ENCODE data around the gene LNP1. TPM values are rescaled to one million over a fixed set of nuclear protein-coding genes. Genes with fewer than 3 reads are reported as not detected.

The LNP1 gene
- total RNA-seq, 4 donors from 2014 or later, result 1.8 to 3.7 (median 2.4) TPM

DNA sequence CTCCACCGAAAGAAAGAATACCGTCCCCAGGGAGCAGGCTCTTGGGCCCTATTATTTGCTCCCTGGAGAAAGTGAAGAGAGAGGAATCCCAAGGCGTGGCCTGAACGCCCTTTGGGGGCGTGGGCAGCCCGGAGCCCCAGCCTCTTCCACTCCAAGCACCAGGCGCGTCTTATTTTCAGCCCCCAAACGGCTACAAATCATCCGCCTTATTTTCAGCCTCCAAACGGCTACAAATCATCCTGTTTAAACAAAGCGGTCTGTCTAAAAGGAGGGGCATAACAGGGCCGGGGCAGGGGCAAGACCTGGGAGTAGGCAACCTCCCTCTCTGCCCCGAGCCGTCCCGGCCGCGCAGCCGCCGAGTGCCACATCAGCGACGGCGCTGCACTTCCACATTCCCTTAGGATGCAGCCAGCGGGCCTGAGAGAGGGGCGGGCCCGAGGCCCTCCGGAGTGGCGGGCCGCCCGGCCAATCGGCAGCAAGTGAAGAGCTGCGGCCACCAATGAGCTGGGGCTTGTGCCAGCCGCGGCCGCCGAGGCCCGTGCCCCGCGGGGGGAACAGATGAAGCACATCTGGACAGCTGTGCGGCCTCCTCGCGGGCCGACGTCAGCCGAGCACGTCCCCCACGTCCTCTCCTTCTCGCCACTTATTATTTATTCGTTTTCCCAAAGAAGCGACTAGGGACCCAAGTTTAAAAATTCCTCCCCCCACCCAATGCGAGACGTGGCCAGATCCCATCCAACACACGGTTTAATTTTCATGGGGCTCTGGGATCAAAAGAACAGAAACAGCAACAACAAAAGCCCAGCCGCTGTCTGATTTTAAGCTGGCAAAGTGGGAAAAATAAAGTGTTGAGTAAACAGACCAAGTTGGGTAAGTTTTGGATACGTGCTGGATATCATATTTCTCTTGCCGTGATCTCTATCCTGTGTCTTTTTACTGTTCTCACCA is 91.0 kb downstream of the LNP1 start, which contains the start of gene TMEM45A:
Gene TMEM45A, plus strand, starts transcription at position 561 of the 948 bp plus-strand sequence. CDS start 62,593 bp downstream, outside the sequence.
- Histone ChIP-seq H3K4me3 (peak within 1 kb of the TSS; percentile 59 to 78 (median 64)), H3K36me3 (no peaks in the 10 kb centered on the region), H3K27ac (replicated peaks in 1 of 4) (peak within 1 kb of the TSS; percentile 77 to 89 (median 88)), H3K9me3 (no peaks in the 10 kb centered on the region), H3K4me1 (peaks cover 5 to 16% (median 13%) of the 10 kb centered on the region in 4 donors), H3K27me3 (no peaks in the 10 kb centered on the region)
- peak; percentile 98 for DNase-seq (ENCODE audit: extremely low spot score)
- intact Hi-C loops (cut with DNase I), result loop anchor here (10.0 kb wide), 1 partner anchor 658 kb away; no protein-coding TSS in a partner anchor
- TF ChIP-seq, protein P1, sequence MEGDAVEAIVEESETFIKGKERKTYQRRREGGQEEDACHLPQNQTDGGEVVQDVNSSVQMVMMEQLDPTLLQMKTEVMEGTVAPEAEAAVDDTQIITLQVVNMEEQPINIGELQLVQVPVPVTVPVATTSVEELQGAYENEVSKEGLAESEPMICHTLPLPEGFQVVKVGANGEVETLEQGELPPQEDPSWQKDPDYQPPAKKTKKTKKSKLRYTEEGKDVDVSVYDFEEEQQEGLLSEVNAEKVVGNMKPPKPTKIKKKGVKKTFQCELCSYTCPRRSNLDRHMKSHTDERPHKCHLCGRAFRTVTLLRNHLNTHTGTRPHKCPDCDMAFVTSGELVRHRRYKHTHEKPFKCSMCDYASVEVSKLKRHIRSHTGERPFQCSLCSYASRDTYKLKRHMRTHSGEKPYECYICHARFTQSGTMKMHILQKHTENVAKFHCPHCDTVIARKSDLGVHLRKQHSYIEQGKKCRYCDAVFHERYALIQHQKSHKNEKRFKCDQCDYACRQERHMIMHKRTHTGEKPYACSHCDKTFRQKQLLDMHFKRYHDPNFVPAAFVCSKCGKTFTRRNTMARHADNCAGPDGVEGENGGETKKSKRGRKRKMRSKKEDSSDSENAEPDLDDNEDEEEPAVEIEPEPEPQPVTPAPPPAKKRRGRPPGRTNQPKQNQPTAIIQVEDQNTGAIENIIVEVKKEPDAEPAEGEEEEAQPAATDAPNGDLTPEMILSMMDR (IDR thresholded peaks at IDR 0.05), result peak in 1 of 3 experiments; percentile 12
- TF ChIP-seq POLR2A (IDR thresholded peaks at IDR 0.05; ENCODE audit: low read depth), result no peak
- no peak for TF ChIP-seq EP300 (IDR thresholded peaks at IDR 0.05)
- TF ChIP-seq POLR2AphosphoS5 (IDR thresholded peaks at IDR 0.05), result peak; percentile 86 to 87
- WGBS, result 1% methylated on average over 52 of the region's 56 CpGs

DNA sequence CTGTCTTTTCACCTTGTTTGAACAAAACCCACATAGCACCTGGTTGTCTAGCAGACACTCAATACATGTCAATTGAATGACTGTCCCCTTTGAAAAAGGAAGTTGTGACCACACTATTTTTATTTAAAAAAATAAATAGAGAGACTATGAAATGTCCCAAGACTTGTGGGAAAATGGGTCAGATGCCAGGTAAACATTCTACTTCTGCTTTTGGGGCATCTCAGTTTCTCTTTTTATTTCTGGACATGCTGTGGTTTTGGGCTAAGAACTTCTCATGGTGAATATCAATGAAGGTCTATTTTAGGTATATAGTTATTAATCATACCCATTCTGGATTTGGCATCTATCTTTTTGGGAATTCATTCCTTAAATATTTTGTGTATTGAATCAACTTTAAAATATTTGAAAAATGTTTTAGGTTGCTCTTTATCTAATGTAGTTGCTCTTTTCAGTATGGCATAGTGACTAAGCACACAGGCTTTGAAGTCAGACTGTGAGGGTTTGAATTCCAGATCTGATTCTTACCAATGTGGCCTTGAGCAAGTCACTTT is 95.4 kb downstream of the LNP1 start:
- TF ChIP-seq POLR2AphosphoS5 (IDR thresholded peaks at IDR 0.05) (no peak), EP300 (IDR thresholded peaks at IDR 0.05) (no peak), POLR2A (IDR thresholded peaks at IDR 0.05; ENCODE audit: low read depth) (no peak)
- TF ChIP-seq, protein P1 (IDR thresholded peaks at IDR 0.05), result no peak
- H3K27ac ChIP-seq (replicated peaks in 1 of 4), result no peak overlapping the region
- no peaks in the 10 kb centered on the region for H3K9me3 ChIP-seq
- no peaks in the 10 kb centered on the region for H3K27me3 ChIP-seq
- no peaks in the 10 kb centered on the region for H3K36me3 ChIP-seq
- no peak overlapping the region for H3K4me3 ChIP-seq
- H3K4me1 ChIP-seq, result peaks cover 2 to 10% (median 8%) of the 10 kb centered on the region in 4 donors
- DNase-seq (ENCODE audit: extremely low spot score), result no peak
- intact Hi-C loops (cut with DNase I), result loop anchor here (10.0 kb wide), 1 partner anchor 662 kb away; no protein-coding TSS in a partner anchor

DNA sequence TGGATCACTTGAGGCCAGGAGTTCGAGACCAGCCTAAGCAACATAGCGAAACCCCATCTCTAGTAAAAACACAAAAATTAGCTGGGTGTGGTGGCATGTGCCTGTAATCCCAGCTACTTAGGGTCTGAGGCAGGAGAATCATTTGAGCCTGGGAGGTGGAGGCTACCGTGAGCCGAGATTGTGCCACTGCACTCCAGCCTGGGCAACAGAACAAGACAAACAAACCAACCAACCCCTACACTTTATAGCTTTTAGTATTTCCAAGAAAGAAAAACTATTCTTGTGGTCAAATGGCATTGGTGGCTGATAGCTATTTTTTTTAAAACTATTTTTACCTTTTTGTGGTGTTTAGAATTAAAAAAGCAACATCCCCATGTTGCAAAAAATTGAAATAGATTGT is 98.3 kb downstream of the LNP1 start:
- Histone ChIP-seq H3K36me3 (no peaks in the 10 kb centered on the region), H3K4me3 (no peak overlapping the region), H3K27ac (replicated peaks in 1 of 4) (no peak overlapping the region), H3K9me3 (no peaks in the 10 kb centered on the region), H3K27me3 (no peaks in the 10 kb centered on the region), H3K4me1 (no peaks in the 10 kb centered on the region)
- DNase-seq (ENCODE audit: extremely low spot score), result peak; percentile 31
- TF ChIP-seq EP300 (IDR thresholded peaks at IDR 0.05), result no peak
- no peak for TF ChIP-seq POLR2A (IDR thresholded peaks at IDR 0.05; ENCODE audit: low read depth)
- TF ChIP-seq POLR2AphosphoS5 (IDR thresholded peaks at IDR 0.05), result no peak
- TF ChIP-seq, protein P1 (IDR thresholded peaks at IDR 0.05), result no peak
- WGBS, result 100% methylated on average over 4 of the region's 4 CpGs
- intact Hi-C loops (cut with DNase I), result loop anchor here (10.0 kb wide), 1 partner anchor 665 kb away; no protein-coding TSS in a partner anchor

DNA sequence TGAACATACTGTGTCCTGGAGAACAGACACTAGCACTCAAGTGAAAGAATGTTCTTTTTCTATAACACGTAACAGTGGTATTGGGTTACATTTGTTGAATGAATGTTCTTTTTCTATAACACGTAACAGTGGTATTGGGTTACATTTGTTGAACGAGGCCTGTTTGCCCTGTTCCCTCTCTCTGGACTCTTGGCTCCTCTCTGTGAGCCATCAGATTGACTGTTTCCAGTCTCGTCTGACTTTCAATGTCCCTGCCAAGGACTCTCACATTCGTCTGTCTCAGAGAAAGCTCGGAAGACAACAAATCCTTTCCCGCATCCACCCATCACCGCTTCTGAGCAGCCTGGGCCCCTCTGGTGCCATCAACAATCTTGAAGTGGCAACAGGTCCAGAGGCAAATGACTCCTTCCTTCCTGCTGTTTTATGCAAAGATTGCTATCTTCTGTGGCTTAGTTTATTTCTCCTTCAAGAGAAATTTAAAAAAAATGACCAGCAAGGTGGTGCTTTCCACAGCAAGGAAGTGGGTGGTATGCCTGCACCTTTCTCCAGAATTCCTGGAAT is 99.1 kb downstream of the LNP1 start:
- TF ChIP-seq EP300 (IDR thresholded peaks at IDR 0.05) (no peak), POLR2AphosphoS5 (IDR thresholded peaks at IDR 0.05) (no peak), POLR2A (IDR thresholded peaks at IDR 0.05; ENCODE audit: low read depth) (no peak)
- TF ChIP-seq, protein P1 (IDR thresholded peaks at IDR 0.05), result no peak
- H3K4me1 ChIP-seq, result no peaks in the 10 kb centered on the region
- H3K27me3 ChIP-seq, result no peaks in the 10 kb centered on the region
- H3K36me3 ChIP-seq, result no peaks in the 10 kb centered on the region
- H3K27ac ChIP-seq (replicated peaks in 1 of 4), result no peak overlapping the region
- 81% methylated on average over 8 of the region's 8 CpGs for WGBS
- H3K9me3 ChIP-seq, result no peaks in the 10 kb centered on the region
- peak; percentile 50 for DNase-seq (ENCODE audit: extremely low spot score)
- H3K4me3 ChIP-seq, result no peak overlapping the region
- intact Hi-C loops (cut with DNase I), result no loop called here
